NCI-H146 treated with DMSO at 0.1 percent for 48 hours (cell line): ENCODE results near the gene DOCK7.
"Not testable (repeated sequence)": the region's sequence is repeated elsewhere in the genome, so short reads cannot be mapped to it uniquely, and the experiment has no call there.

Experiments
- DNase-seq: peaks from one replicate; lab custom pipeline; 2025; ENCODE audit not compliant: unreplicated experiment; lab: John Stamatoyannopoulos, UW

The DOCK7 gene

GRCh38 chr1:62698161-62698560 lies 10.0 kb upstream of the DOCK7 start:
- not testable (repeated sequence) for DNase-seq

GRCh38 chr1:62694479-62694878 lies 6.3 kb upstream of the DOCK7 start:
- DNase-seq = not testable (repeated sequence)

GRCh38 chr1:62693123-62693522 lies 4.9 kb upstream of the DOCK7 start:
- DNase-seq = no peak

GRCh38 chr1:62691062-62691844 lies 3.1 kb upstream of the DOCK7 start:
- no peak for DNase-seq

GRCh38 chr1:62689524-62689923 lies 1.3 kb upstream of the DOCK7 start:
- no peak for DNase-seq

- DNase-seq = no peak
Observed at GRCh38 chr1:62688687-62689085, 500 bp upstream of the DOCK7 start.

- peak; percentile 49 for DNase-seq
Observed at GRCh38 chr1:62687421-62687902, 724 bp downstream of the DOCK7 start.

GRCh38 chr1:62686822-62687221 lies 1.4 kb downstream of the DOCK7 start:
- peak; percentile 0 for DNase-seq

GRCh38 chr1:62685431-62685859 lies 2.7 kb downstream of the DOCK7 start:
- no peak for DNase-seq

- DNase-seq = no peak
Observed at GRCh38 chr1:62682531-62682930, 5.7 kb downstream of the DOCK7 start.

GRCh38 chr1:62680992-62681391 lies 7.2 kb downstream of the DOCK7 start:
- not testable (repeated sequence) for DNase-seq

GRCh38 chr1:62677822-62678221 lies 10.4 kb downstream of the DOCK7 start:
- not testable (repeated sequence) for DNase-seq

- DNase-seq = no peak
Observed at GRCh38 chr1:62676611-62677356, 11.4 kb downstream of the DOCK7 start.

GRCh38 chr1:62673629-62674028 lies 14.6 kb downstream of the DOCK7 start:
- no peak for DNase-seq

- DNase-seq = no peak
Observed at GRCh38 chr1:62672029-62672428, 16.2 kb downstream of the DOCK7 start.

GRCh38 chr1:62654744-62655143 lies 33.4 kb downstream of the DOCK7 start:
- no peak for DNase-seq

GRCh38 chr1:62652387-62652786 lies 35.8 kb downstream of the DOCK7 start:
- no peak for DNase-seq

GRCh38 chr1:62643283-62643682 lies 44.9 kb downstream of the DOCK7 start:
- no peak for DNase-seq

GRCh38 chr1:62637392-62638105 lies 50.6 kb downstream of the DOCK7 start:
- DNase-seq = no peak

GRCh38 chr1:62628506-62628905 lies 59.7 kb downstream of the DOCK7 start:
- DNase-seq = no peak

GRCh38 chr1:62625415-62625814 lies 62.8 kb downstream of the DOCK7 start:
- no peak for DNase-seq
